ENCODE results near the gene B4GALT5.
"Not testable (repeated sequence)": the region's sequence is repeated elsewhere in the genome, so short reads cannot be mapped to it uniquely, and the experiment has no call there.

The B4GALT5 gene, protein sequence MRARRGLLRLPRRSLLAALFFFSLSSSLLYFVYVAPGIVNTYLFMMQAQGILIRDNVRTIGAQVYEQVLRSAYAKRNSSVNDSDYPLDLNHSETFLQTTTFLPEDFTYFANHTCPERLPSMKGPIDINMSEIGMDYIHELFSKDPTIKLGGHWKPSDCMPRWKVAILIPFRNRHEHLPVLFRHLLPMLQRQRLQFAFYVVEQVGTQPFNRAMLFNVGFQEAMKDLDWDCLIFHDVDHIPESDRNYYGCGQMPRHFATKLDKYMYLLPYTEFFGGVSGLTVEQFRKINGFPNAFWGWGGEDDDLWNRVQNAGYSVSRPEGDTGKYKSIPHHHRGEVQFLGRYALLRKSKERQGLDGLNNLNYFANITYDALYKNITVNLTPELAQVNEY

DNA sequence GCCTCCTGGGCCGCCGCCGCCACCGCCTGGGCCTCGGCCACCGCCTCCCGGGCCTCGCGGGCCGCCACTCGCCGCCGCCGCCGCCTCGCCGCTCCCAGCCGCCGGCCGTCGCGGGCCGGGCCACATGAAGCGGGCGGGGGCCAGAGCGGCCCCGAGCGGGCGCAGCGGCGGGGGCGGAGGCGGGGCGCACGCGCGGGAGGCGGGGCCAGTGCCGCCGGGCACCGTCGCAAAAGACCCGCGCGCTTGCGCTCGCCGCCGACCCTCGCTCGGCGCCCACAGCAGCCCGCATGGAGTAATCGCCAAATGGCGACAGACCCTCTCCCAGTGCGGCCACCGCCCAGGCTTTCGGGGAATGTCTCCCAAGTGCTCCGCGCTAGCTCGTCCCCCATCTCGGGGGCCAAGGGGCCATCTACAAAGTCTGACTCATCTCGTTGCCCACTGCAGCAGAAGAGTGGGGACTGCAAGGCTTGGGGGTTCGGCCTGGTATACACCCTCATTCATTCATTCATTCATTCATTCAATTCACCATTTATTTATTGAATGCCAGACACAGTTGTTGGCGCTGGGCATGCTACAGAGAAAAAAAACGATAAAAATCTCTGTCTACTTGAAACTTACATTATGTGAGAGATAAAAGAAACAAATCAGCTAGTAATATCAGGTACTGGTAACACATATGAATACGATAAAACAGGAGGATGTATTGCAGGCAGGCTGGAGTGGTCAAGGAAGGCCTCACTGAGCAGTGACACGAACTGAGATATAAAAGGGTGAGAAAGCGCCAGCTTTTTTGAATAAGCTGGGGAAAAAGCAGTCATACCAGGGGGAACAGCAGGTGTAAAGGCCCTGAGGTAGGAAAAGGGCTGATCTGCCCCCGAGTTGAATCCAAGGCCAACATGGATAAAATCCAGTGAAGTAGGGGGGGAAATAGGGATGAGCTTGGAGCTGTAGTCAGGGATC lies at the start of gene B4GALT5:
Gene B4GALT5, minus strand, starts transcription at position 126 of the 960 bp plus-strand sequence. CDS start 188 bp downstream, outside the sequence.
- TF ChIP-seq, protein P1, sequence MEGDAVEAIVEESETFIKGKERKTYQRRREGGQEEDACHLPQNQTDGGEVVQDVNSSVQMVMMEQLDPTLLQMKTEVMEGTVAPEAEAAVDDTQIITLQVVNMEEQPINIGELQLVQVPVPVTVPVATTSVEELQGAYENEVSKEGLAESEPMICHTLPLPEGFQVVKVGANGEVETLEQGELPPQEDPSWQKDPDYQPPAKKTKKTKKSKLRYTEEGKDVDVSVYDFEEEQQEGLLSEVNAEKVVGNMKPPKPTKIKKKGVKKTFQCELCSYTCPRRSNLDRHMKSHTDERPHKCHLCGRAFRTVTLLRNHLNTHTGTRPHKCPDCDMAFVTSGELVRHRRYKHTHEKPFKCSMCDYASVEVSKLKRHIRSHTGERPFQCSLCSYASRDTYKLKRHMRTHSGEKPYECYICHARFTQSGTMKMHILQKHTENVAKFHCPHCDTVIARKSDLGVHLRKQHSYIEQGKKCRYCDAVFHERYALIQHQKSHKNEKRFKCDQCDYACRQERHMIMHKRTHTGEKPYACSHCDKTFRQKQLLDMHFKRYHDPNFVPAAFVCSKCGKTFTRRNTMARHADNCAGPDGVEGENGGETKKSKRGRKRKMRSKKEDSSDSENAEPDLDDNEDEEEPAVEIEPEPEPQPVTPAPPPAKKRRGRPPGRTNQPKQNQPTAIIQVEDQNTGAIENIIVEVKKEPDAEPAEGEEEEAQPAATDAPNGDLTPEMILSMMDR (IDR thresholded peaks at IDR 0.05; ENCODE audit: low read length, missing control alignments): no peak
- peak; percentile 84 for DNase-seq (ENCODE audit: low read depth)
- peak within 1 kb of the TSS; percentile 92 for H3K4me3 ChIP-seq (replicated peaks; ENCODE audit: low read depth, low read length)

DNA sequence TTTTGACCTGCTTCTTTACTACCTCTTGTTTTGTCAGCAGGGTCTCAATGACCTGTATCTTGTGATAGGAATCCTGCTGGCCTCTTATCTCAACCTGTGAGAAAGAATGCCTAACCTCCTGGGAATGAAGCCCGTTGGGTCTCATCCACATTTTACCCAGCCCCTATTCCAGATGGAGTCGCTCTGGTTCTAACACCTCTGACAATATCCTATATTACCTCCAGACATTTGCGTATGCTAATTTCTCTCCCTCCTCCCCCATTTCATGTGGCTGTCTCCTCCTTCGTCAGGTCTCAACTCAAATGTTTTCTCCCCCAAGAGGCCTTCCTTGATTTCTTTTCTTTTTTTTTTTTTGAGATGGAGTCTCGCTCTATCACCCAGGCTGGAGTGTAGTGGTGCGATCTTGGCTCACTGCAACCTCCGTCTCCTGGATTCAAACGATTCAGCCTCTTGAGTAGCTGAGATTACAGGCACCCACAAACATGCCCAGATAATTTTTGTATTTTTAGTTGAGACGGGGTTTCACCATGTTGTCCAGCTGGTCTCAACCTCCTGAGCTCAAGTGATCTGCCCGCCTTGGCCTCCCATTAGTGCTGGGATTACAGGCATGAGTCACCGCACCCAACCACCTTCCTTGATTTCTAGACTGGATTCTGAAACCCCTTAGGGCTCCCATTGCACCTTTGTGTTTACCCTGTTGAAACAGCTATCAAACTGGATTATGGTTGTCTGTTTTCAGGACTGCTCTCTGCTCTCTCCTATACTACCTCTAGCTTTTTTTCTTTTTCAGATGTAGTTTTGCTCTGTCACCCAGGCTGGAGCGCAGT lies 49.5 kb upstream of the B4GALT5 start:
- no peak overlapping the region for H3K4me3 ChIP-seq (replicated peaks; ENCODE audit: low read depth, low read length)
- no peak for DNase-seq (ENCODE audit: low read depth)
- TF ChIP-seq, protein P1 (IDR thresholded peaks at IDR 0.05; ENCODE audit: low read length, missing control alignments): no peak

DNA sequence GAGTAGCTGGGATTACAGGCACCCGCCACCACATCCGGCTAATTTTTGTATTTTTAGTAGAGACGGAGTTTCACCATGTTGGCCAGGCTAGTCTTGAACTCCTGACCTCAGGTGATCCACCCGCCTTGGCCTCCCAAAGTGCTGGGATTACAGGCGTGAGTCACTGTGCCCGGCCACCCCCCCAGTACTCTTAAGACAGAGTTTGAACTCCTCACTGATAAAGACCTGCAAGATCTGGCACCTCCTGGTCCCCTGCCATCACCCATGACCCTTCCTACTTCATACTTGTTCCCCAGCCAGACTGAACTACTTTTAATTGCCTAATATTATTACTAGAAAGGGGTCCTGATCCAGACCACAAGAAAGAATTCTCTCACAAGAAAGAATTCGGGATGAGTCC lies 48.2 kb upstream of the B4GALT5 start:
- DNase-seq (ENCODE audit: low read depth): peak; percentile 45
- H3K4me3 ChIP-seq (replicated peaks; ENCODE audit: low read depth, low read length): not testable (repeated sequence)

DNA sequence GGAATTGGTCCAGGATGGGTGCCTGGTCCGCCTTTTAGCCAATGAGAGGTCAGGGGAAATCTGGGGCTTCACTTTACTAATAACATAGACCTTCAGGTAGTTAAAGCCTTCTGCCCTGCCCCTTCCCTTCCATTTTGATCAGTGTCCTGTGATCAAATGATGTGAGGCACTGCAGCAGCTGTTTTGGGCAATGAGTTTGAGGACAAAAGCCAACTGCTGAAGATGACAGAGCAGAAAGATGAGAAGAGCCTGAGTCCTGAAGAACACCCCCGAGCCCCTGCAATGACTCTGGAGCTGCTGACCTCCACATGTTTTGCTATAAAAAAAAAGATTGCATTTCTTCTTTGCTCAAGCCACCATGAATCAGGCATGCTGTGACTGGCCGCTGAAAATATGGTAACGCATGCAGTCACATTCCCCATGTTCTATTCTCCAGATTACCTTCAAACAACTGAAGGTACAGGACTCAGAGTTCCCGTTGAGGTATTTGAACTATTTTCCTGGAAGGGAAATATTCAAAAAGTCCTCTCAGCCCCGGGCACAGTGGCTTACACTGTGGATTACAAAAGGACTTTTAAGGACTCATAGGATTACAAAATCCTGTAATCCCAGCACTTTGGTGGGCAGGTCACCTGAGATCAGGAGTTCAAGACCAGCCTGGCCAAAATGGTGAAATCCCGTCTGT lies 45.7 kb upstream of the B4GALT5 start:
- H3K4me3 ChIP-seq (replicated peaks; ENCODE audit: low read depth, low read length): no peak overlapping the region
- DNase-seq (ENCODE audit: low read depth): no peak
- TF ChIP-seq, protein P1 (IDR thresholded peaks at IDR 0.05; ENCODE audit: low read length, missing control alignments): no peak

DNA sequence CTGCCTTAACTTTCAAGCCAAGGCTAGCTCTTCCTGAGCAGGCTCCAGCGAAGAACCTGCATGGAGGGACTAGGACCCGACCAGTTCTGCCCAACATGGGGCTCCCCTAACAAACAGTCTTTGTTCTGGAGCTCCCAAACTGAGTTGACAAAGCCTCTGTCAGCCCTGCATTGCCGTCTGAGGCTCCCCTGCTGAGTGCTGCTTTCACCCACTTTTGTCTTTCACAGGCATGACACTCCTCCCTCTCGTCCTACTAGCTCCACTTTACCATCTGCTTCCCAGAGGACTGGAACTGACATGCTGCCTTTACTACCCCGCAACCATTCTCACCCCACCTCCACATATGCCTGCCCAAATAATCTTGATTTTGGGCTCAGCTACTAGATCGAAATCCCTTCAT lies 45.1 kb upstream of the B4GALT5 start:
- H3K4me3 ChIP-seq (replicated peaks; ENCODE audit: low read depth, low read length): no peak overlapping the region
- DNase-seq (ENCODE audit: low read depth): no peak
- TF ChIP-seq, protein P1 (IDR thresholded peaks at IDR 0.05; ENCODE audit: low read length, missing control alignments): no peak

DNA sequence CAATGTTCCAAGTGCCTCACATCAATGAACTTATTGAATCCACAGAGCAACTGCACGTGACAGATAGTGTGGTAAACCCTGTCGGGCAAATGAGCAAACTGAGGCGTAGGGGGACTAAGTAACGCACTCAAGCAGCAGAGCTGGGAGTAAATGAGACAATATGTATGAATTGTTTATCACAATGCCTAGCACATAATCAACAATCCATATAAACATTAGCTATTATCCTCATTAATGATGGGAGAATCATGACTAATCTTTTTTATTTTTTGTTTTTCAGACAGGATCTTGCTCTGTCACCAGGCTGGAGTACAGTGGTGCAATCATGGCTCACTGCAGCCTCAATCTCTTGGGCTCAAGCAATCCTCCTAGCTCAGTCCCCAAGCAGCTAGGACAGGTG lies 43.9 kb upstream of the B4GALT5 start:
- no peak overlapping the region for H3K4me3 ChIP-seq (replicated peaks; ENCODE audit: low read depth, low read length)
- DNase-seq (ENCODE audit: low read depth): no peak
- TF ChIP-seq, protein P1 (IDR thresholded peaks at IDR 0.05; ENCODE audit: low read length, missing control alignments): no peak
